HG03342 (cell line): ENCODE data around the gene E4F1.

Experiments used
- ATAC-seq: cut with Tn5 transposase; IDR thresholded peaks from one replicate; pipeline ENCODE4 v1.9.1; 2021; ENCODE audit warnings: mild to moderate bottlenecking, moderate library complexity; ENCODE audit not compliant: unreplicated experiment

Gene E4F1

GRCh38 chr16:2270588-2271470 is 47.4 kb downstream of the E4F1 start:
- ATAC-seq = no peak

GRCh38 chr16:2271848-2272461 is 48.6 kb downstream of the E4F1 start:
- no peak for ATAC-seq

- ATAC-seq = no peak
Observed at GRCh38 chr16:2273484-2273883, 50.1 kb downstream of the E4F1 start.

- no peak for ATAC-seq
Observed at GRCh38 chr16:2273931-2274330, 50.5 kb downstream of the E4F1 start.

GRCh38 chr16:2275476-2276367 is 52.3 kb downstream of the E4F1 start:
- ATAC-seq = no peak

GRCh38 chr16:2276368-2277195 is 53.2 kb downstream of the E4F1 start:
- no peak for ATAC-seq

- no peak for ATAC-seq
Observed at GRCh38 chr16:2277466-2278271, 54.3 kb downstream of the E4F1 start.

GRCh38 chr16:2278272-2278608 is 54.8 kb downstream of the E4F1 start:
- no peak for ATAC-seq

- ATAC-seq = no peak
Observed at GRCh38 chr16:2278956-2279800, 55.8 kb downstream of the E4F1 start.

- ATAC-seq = no peak
Observed at GRCh38 chr16:2280461-2280860, 57.1 kb downstream of the E4F1 start.

- ATAC-seq = no peak
Observed at GRCh38 chr16:2280981-2281542, 57.7 kb downstream of the E4F1 start.

GRCh38 chr16:2282262-2282661 is 58.9 kb downstream of the E4F1 start:
- ATAC-seq = no peak

GRCh38 chr16:2282866-2283555 is 59.6 kb downstream of the E4F1 start:
- no peak for ATAC-seq

- ATAC-seq = no peak
Observed at GRCh38 chr16:2284001-2284770, 60.8 kb downstream of the E4F1 start.

GRCh38 chr16:2284797-2285576 is 61.6 kb downstream of the E4F1 start:
- ATAC-seq = no peak
